SH-SY5Y (cell line): ENCODE results near the gene TSPAN4.

Source experiments
- GATA2 ChIP-seq: IDR thresholded peaks from 2 replicates; pipeline ENCODE4 v1.6.1; 2011; ENCODE audit warnings: mild to moderate bottlenecking, low read depth, low read length
- GATA3 ChIP-seq: IDR thresholded peaks from 2 replicates; pipeline ENCODE4 v1.6.1; 2011; ENCODE audit warnings: low read depth, mild to moderate bottlenecking, low read length, moderate library complexity

- TF ChIP-seq GATA2 (no peak), GATA3 (no peak)
These were observed 13.7 kb downstream of the TSPAN4 start for GRCh38 chr11:856397-856796.
